Activated CD4-positive, alpha-beta T cell treated with anti-CD3 and anti-CD28 coated beads for 36 hours (primary cell): Measurements from ENCODE around the gene FXR2. TPM values are rescaled to one million over a fixed set of nuclear protein-coding genes. Genes with fewer than 3 reads are reported as not detected.
"Not testable (repeated sequence)": the region's sequence is repeated elsewhere in the genome, so short reads cannot be mapped to it uniquely, and the experiment has no call there.

Experiments
- ATAC-seq: fragments of 200-7000 bp; cut with Tn5 transposase; one replicate; pipeline ENCODE4 v1.10.0; 2021; ENCODE audit warnings: mild to moderate bottlenecking, moderate library complexity
- CTCF ChIA-PET: fragments of 350-600 bp; sonication (Branson Sonifier 250); formaldehyde crosslinking; loops from one replicate; lab custom pipeline; 2021; ENCODE audit warnings: antibody characterized with exemption; lab: Charles Lee
- POLR2A ChIA-PET: fragments of 350-600 bp; sonication (Branson Sonifier 250); formaldehyde crosslinking; loops from one replicate; lab custom pipeline; 2021; ENCODE audit warnings: antibody characterized with exemption, inconsistent platforms; lab: Charles Lee
- DNase-seq: peaks from one replicate; pipeline ENCODE4 v3.0.0-alpha.2; 2020
- H3K27ac Mint-ChIP-seq: one replicate; pipeline ENCODE4 v1.8.0; 2021; ENCODE audit warnings: mixed read lengths
- H3K27me3 Mint-ChIP-seq: one replicate; pipeline ENCODE4 v1.8.0; 2021; ENCODE audit warnings: mixed read lengths
- H3K36me3 Mint-ChIP-seq: one replicate; pipeline ENCODE4 v1.8.0; 2021; ENCODE audit warnings: low read depth, mixed read lengths
- H3K4me1 Mint-ChIP-seq: one replicate; pipeline ENCODE4 v1.8.0; 2021; ENCODE audit warnings: mixed read lengths
- H3K4me3 Mint-ChIP-seq: one replicate; pipeline ENCODE4 v1.8.0; 2021; ENCODE audit warnings: mild to moderate bottlenecking, moderate library complexity, mixed read lengths
- H3K9me3 Mint-ChIP-seq: one replicate; pipeline ENCODE4 v1.8.0; 2021; ENCODE audit warnings: low read depth, mixed read lengths
- intact Hi-C, 2 experiments: fragments of 100-400 bp; cut with DNase I in 1 of 2; cut with micrococcal nuclease in 1 of 2; formaldehyde crosslinking; loops; one replicate each; pipeline versions ENCODE4 v1.14.2 to v1.15.1; 2022 to 2024; cut with DNase I, micrococcal nuclease
- total RNA-seq, 2 experiments: library from RNA; stranded (reverse); gene quantifications; one replicate each; pipeline ENCODE4 v1.2.3, GENCODE V29; 2021

FXR2 gene
- total RNA-seq, 2 experiments from 2014 or later = 35.6 to 50.2 TPM

GRCh38 chr17:7627250-7628121, 12.8 kb upstream of the FXR2 start, which contains the start of gene SAT2:
TSS of gene SAT2 (minus strand) at chr17:7627821. CDS start at chr17:7627635, 186 bp downstream.
- intact Hi-C loops = loop anchor here (1.0 kb wide), 3 partner anchors 12 to 61 kb away; partner anchors contain the start of genes ATP1B2 (in 1 of the 2) and WRAP53 (in 1 of the 2)
- Mint-ChIP-seq H3K9me3 (no peaks in the 10 kb centered on the region), H3K27ac (peak within 1 kb of the TSS; percentile 78), H3K4me3 (peak within 1 kb of the TSS; percentile 83), H3K4me1 (peaks cover 11% of the 10 kb centered on the region), H3K27me3 (no peaks in the 10 kb centered on the region), H3K36me3 (peaks cover 1% of the 10 kb centered on the region)
- peak; percentile 91 for DNase-seq
- ATAC-seq = peak; percentile 94
- POLR2A ChIA-PET = interaction anchor here (0.6 to 1.5 kb wide), 6 partner anchors 13 to 60 kb away, joined by 3 to 7 read pairs (median 4); partner anchors contain the start of genes FXR2 and TP53
- CTCF ChIA-PET = interaction anchor here (0.6 to 1.3 kb wide), 14 partner anchors 9 to 359 kb away, joined by 3 to 6 read pairs (median 4); partner anchors contain the start of genes FXR2 and TP53

GRCh38 chr17:7626956-7627249, 12.2 kb upstream of the FXR2 start:
- CTCF ChIA-PET = interaction anchor here (0.6 to 1.3 kb wide), 6 partner anchors 14 to 194 kb away, joined by 3 to 4 read pairs (median 3); partner anchors contain the start of gene TP53
- ATAC-seq = no peak
- Mint-ChIP-seq H3K36me3 (peaks cover 1% of the 10 kb centered on the region), H3K27ac (peak overlapping the region; percentile 78), H3K4me3 (peak overlapping the region; percentile 83), H3K27me3 (no peaks in the 10 kb centered on the region), H3K4me1 (peaks cover 11% of the 10 kb centered on the region), H3K9me3 (no peaks in the 10 kb centered on the region)
- DNase-seq = no peak
- intact Hi-C loops = loop anchor here (1.0 kb wide), 3 partner anchors 12 to 61 kb away; partner anchors contain the start of genes ATP1B2 (in 1 of the 2) and WRAP53 (in 1 of the 2)
- POLR2A ChIA-PET = interaction anchor here (1.2 to 1.5 kb wide), 3 partner anchors 12 to 61 kb away, joined by 3 to 7 read pairs (median 5); partner anchors contain the start of genes FXR2 and TP53

GRCh38 chr17:7626307-7626706, 11.6 kb upstream of the FXR2 start:
- H3K27me3 Mint-ChIP-seq = no peaks in the 10 kb centered on the region
- intact Hi-C loops = no loop called here
- no peak overlapping the region for H3K27ac Mint-ChIP-seq
- ATAC-seq (no peak), DNase-seq (no peak)
- POLR2A ChIA-PET = interaction anchor here (0.6 kb wide), 1 partner anchor 33 kb away, joined by 4 read pairs; no protein-coding TSS in a partner anchor
- H3K9me3 Mint-ChIP-seq = no peaks in the 10 kb centered on the region
- peaks cover 11% of the 10 kb centered on the region for H3K4me1 Mint-ChIP-seq
- peak overlapping the region; percentile 83 for H3K4me3 Mint-ChIP-seq
- CTCF ChIA-PET = interaction anchor here (1.0 to 1.3 kb wide), 4 partner anchors 16 to 61 kb away, joined by 3 to 4 read pairs (median 3); partner anchors contain the start of gene TP53
- peaks cover 1% of the 10 kb centered on the region for H3K36me3 Mint-ChIP-seq

GRCh38 chr17:7625749-7626148, 11.1 kb upstream of the FXR2 start:
- H3K9me3 Mint-ChIP-seq, H3K4me3 Mint-ChIP-seq, H3K27me3 Mint-ChIP-seq, intact Hi-C loops, H3K27ac Mint-ChIP-seq, ATAC-seq, POLR2A ChIA-PET, DNase-seq, H3K36me3 Mint-ChIP-seq: not testable (repeated sequence)
- H3K4me1 Mint-ChIP-seq = peaks cover 11% of the 10 kb centered on the region
- CTCF ChIA-PET = interaction anchor here (1.0 kb wide), 1 partner anchor 47 kb away, joined by 3 read pairs; no protein-coding TSS in a partner anchor

- Mint-ChIP-seq H3K4me3 (no peak overlapping the region), H3K27ac (no peak overlapping the region), H3K4me1 (peaks cover 11% of the 10 kb centered on the region), H3K9me3 (no peaks in the 10 kb centered on the region), H3K36me3 (peaks cover 1% of the 10 kb centered on the region), H3K27me3 (no peaks in the 10 kb centered on the region)
- DNase-seq (no peak), ATAC-seq (no peak)
- POLR2A ChIA-PET = interaction anchor here (0.7 kb wide), 1 partner anchor 212 kb away, joined by 4 read pairs; no protein-coding TSS in a partner anchor
- CTCF ChIA-PET = no interaction called here
- intact Hi-C loops = no loop called here
Measured at GRCh38 chr17:7623661-7624060, 9.0 kb upstream of the FXR2 start.

GRCh38 chr17:7620835-7621234, 6.1 kb upstream of the FXR2 start:
- Mint-ChIP-seq H3K4me3 (no peak overlapping the region), H3K9me3 (no peaks in the 10 kb centered on the region), H3K4me1 (no peaks in the 10 kb centered on the region), H3K27ac (no peak overlapping the region), H3K27me3 (no peaks in the 10 kb centered on the region), H3K36me3 (no peaks in the 10 kb centered on the region)
- POLR2A ChIA-PET = no interaction called here
- DNase-seq (no peak), ATAC-seq (no peak)
- intact Hi-C loops = no loop called here
- CTCF ChIA-PET = interaction anchor here (0.8 to 1.0 kb wide), 2 partner anchors 12 to 29 kb away, joined by 3 to 4 read pairs; no protein-coding TSS in a partner anchor

GRCh38 chr17:7618608-7619007, 3.9 kb upstream of the FXR2 start:
- Mint-ChIP-seq H3K27ac (no peak overlapping the region), H3K4me3 (no peak overlapping the region), H3K4me1 (peaks cover 2% of the 10 kb centered on the region), H3K36me3 (peaks cover 1% of the 10 kb centered on the region), H3K27me3 (no peaks in the 10 kb centered on the region), H3K9me3 (no peaks in the 10 kb centered on the region)
- ChIA-PET CTCF (interaction anchor here (0.7 to 1.1 kb wide), 2 partner anchors 58 to 147 kb away, joined by 3 read pairs; no protein-coding TSS in a partner anchor), POLR2A (no interaction called here)
- ATAC-seq (no peak), DNase-seq (no peak)
- intact Hi-C loops = loop anchor here in 1 of 2 experiments (5.0 kb wide), 1 partner anchor 224 kb away; no protein-coding TSS in a partner anchor

- DNase-seq (no peak), ATAC-seq (no peak)
- peak overlapping the region; percentile 85 for H3K4me3 Mint-ChIP-seq
- H3K27ac Mint-ChIP-seq = peak overlapping the region; percentile 87
- CTCF ChIA-PET = interaction anchor here (0.6 to 2.5 kb wide), 10 partner anchors 12 to 685 kb away, joined by 3 to 31 read pairs (median 5); partner anchors contain the start of genes MPDU1, SAT2, TP53 and WRAP53
- H3K36me3 Mint-ChIP-seq = peaks cover 13% of the 10 kb centered on the region
- POLR2A ChIA-PET = interaction anchor here (0.6 to 2.4 kb wide), 11 partner anchors 12 to 505 kb away, joined by 4 to 32 read pairs (median 6); partner anchors contain the start of genes ATP1B2, MPDU1, SAT2 and TP53
- H3K4me1 Mint-ChIP-seq = peaks cover 30% of the 10 kb centered on the region
- intact Hi-C loops = loop anchor here (1.0 to 5.0 kb wide), 14 partner anchors 12 to 363 kb away; partner anchors contain the start of genes SAT2 (in 2 of the 2), CNTROB (in 1 of the 2), EIF5A (in 1 of the 2) and ELP5 (in 1 of the 2)
- H3K27me3 Mint-ChIP-seq = no peaks in the 10 kb centered on the region
- no peaks in the 10 kb centered on the region for H3K9me3 Mint-ChIP-seq
Measured at GRCh38 chr17:7615265-7615747, 609 bp upstream of the FXR2 start.

- intact Hi-C loops = loop anchor here (1.0 to 2.0 kb wide), 8 partner anchors 29 to 285 kb away; partner anchors contain the start of genes NEURL4 (in 1 of the 2), TP53 (in 1 of the 2) and WRAP53 (in 1 of the 2)
- H3K4me1 Mint-ChIP-seq = peaks cover 36% of the 10 kb centered on the region
- DNase-seq (peak; percentile 13), ATAC-seq (no peak)
- H3K36me3 Mint-ChIP-seq = peaks cover 14% of the 10 kb centered on the region
- no peaks in the 10 kb centered on the region for H3K27me3 Mint-ChIP-seq
- peak overlapping the region; percentile 93 for H3K27ac Mint-ChIP-seq
- ChIA-PET CTCF (interaction anchor here (0.5 to 2.5 kb wide), 10 partner anchors 14 to 608 kb away, joined by 3 to 31 read pairs (median 6); partner anchors contain the start of genes MPDU1, SAT2, TP53 and WRAP53), POLR2A (interaction anchor here (1.7 to 2.4 kb wide), 3 partner anchors 14 to 37 kb away, joined by 7 to 30 read pairs (median 8); partner anchors contain the start of genes ATP1B2, MPDU1 and SAT2)
- no peaks in the 10 kb centered on the region for H3K9me3 Mint-ChIP-seq
- peak overlapping the region; percentile 85 for H3K4me3 Mint-ChIP-seq
Measured at GRCh38 chr17:7613769-7614424, 800 bp downstream of the FXR2 start.

- intact Hi-C loops = no loop called here
- DNase-seq (no peak), ATAC-seq (no peak)
- H3K36me3 Mint-ChIP-seq = peaks cover 14% of the 10 kb centered on the region
- POLR2A ChIA-PET = no interaction called here
- no peaks in the 10 kb centered on the region for H3K9me3 Mint-ChIP-seq
- CTCF ChIA-PET = interaction anchor here (0.6 kb wide), 1 partner anchor 21 kb away, joined by 3 read pairs; no protein-coding TSS in a partner anchor
- H3K27ac Mint-ChIP-seq = no peak overlapping the region
- H3K4me1 Mint-ChIP-seq = peaks cover 36% of the 10 kb centered on the region
- H3K4me3 Mint-ChIP-seq = peak overlapping the region; percentile 85
- H3K27me3 Mint-ChIP-seq = no peaks in the 10 kb centered on the region
Measured at GRCh38 chr17:7612294-7612640, 2.4 kb downstream of the FXR2 start.
